SH-SY5Y (cell line): ENCODE data around the gene TTLL13.

Source experiments
- GATA2 ChIP-seq: IDR thresholded peaks from 2 replicates; pipeline ENCODE4 v1.6.1; 2011; ENCODE audit warnings: mild to moderate bottlenecking, low read depth, low read length
- GATA3 ChIP-seq: IDR thresholded peaks from 2 replicates; pipeline ENCODE4 v1.6.1; 2011; ENCODE audit warnings: low read depth, mild to moderate bottlenecking, low read length, moderate library complexity

DNA sequence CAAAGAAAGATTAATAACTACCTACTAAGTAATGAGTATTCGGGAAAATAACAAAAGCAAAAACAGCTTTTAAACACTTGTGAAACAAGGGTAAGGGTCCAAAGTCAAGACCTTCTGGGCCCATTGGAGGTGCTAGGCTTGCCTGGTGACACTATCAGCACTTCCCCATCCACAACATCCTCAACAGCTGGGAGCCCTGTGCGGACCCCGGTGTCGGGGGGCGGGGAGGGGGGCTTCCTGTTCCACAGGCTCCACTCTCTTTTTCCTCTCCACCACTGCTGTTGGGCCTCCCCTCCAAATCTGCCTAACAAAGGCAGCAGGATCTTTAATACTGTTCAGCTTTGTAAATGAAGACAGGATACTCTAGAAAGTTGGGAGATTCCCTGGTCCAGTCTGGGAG is 37.7 kb downstream of the TTLL13 start:
- TF ChIP-seq GATA2 (no peak), GATA3 (no peak)
